Measurements from ENCODE around the gene GTPBP6. TPM values are rescaled to one million over a fixed set of nuclear protein-coding genes. Genes with fewer than 3 reads are reported as not detected.

GTPBP6 gene
- total RNA-seq, 1 experiment from 2014 or later: 72.4 TPM

- BruUV-seq (replicated peaks): no TSS peak
- no peaks in the 10 kb centered on the region for H3K36me3 ChIP-seq (ENCODE audit: control insufficient read depth, insufficient read depth, low read length)
- Mint-ChIP-seq H3K27me3 (ENCODE audit: insufficient read depth, unreplicated experiment) (no peaks in the 10 kb centered on the region), H3K36me3 (ENCODE audit: insufficient read depth, unreplicated experiment) (peaks cover 71% of the 10 kb centered on the region), H3K27ac (ENCODE audit: unreplicated experiment) (no peak overlapping the region), H3K4me3 (ENCODE audit: unreplicated experiment) (no peak overlapping the region), H3K4me1 (ENCODE audit: low read depth, unreplicated experiment) (no peaks in the 10 kb centered on the region), H3K9me3 (ENCODE audit: unreplicated experiment) (no peaks in the 10 kb centered on the region)
- no peak for DNase-seq
- H3K4me1 ChIP-seq: no peaks in the 10 kb centered on the region
- TF ChIP-seq, protein P1, sequence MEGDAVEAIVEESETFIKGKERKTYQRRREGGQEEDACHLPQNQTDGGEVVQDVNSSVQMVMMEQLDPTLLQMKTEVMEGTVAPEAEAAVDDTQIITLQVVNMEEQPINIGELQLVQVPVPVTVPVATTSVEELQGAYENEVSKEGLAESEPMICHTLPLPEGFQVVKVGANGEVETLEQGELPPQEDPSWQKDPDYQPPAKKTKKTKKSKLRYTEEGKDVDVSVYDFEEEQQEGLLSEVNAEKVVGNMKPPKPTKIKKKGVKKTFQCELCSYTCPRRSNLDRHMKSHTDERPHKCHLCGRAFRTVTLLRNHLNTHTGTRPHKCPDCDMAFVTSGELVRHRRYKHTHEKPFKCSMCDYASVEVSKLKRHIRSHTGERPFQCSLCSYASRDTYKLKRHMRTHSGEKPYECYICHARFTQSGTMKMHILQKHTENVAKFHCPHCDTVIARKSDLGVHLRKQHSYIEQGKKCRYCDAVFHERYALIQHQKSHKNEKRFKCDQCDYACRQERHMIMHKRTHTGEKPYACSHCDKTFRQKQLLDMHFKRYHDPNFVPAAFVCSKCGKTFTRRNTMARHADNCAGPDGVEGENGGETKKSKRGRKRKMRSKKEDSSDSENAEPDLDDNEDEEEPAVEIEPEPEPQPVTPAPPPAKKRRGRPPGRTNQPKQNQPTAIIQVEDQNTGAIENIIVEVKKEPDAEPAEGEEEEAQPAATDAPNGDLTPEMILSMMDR (IDR thresholded peaks at IDR 0.05; ENCODE audit: insufficient read depth in 1 of 2, low read depth in 1 of 2, low read length in 1 of 2, severe bottlenecking in 1 of 2, unreplicated experiment in 1 of 2): no peak
- POLR2A ChIA-PET: no interaction called here
- CTCF ChIA-PET: no interaction called here
- intact Hi-C loops (cut with micrococcal nuclease; ENCODE audit: unreplicated experiment): no loop called here
- no peaks in the 10 kb centered on the region for H3K27me3 ChIP-seq (replicated peaks; ENCODE audit: control insufficient read depth, insufficient read depth, low read length)
- H3K9me3 ChIP-seq: peaks cover 10% of the 10 kb centered on the region; the same call in 1 of the 2 replicates
- no peak overlapping the region for H3K4me3 ChIP-seq (ENCODE audit: low read depth, low read length)
Observed at GRCh38 chrX:332916-333610, 14.5 kb upstream of the GTPBP6 start.

DNA sequence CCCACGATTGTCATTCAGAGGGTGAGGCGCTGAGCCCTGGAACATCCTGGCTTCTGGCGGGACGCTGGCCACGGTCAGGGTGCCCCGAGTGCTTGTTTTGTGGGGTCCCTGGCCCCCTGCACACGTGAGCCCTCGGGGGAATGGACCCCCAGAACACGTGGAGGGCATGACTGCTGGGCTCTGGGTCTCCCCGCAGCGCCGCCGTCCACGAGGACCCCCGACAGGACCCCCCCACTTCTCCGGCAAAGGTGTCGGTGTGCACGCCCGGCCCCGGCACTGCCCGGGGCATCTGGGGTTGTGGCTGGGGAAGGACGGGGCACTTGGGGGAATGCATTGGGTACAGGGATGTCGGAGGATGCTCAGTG is 13.9 kb upstream of the GTPBP6 start:
- POLR2A ChIA-PET: no interaction called here

GRCh38 chrX:331825-332495 is 13.4 kb upstream of the GTPBP6 start:
- no peaks in the 10 kb centered on the region for H3K4me1 ChIP-seq

More for the DNA sequence above, 13.9 kb upstream of the GTPBP6 start:
- H3K4me1 ChIP-seq: no peaks in the 10 kb centered on the region
- Mint-ChIP-seq H3K27ac (ENCODE audit: unreplicated experiment) (no peak overlapping the region), H3K4me1 (ENCODE audit: low read depth, unreplicated experiment) (no peaks in the 10 kb centered on the region), H3K4me3 (ENCODE audit: unreplicated experiment) (no peak overlapping the region), H3K9me3 (ENCODE audit: unreplicated experiment) (no peaks in the 10 kb centered on the region), H3K36me3 (ENCODE audit: insufficient read depth, unreplicated experiment) (peaks cover 69% of the 10 kb centered on the region), H3K27me3 (ENCODE audit: insufficient read depth, unreplicated experiment) (no peaks in the 10 kb centered on the region)
- intact Hi-C loops (cut with micrococcal nuclease; ENCODE audit: unreplicated experiment): no loop called here
- TF ChIP-seq, protein P1 (IDR thresholded peaks at IDR 0.05; ENCODE audit: insufficient read depth in 1 of 2, low read depth in 1 of 2, low read length in 1 of 2, severe bottlenecking in 1 of 2, unreplicated experiment in 1 of 2): no peak
- DNase-seq: no peak
- BruUV-seq (replicated peaks): no TSS peak
- CTCF ChIA-PET: no interaction called here
- no peak overlapping the region for H3K4me3 ChIP-seq (ENCODE audit: low read depth, low read length)
- H3K9me3 ChIP-seq: peaks cover 10% of the 10 kb centered on the region; the same call in 1 of the 2 replicates
- no peaks in the 10 kb centered on the region for H3K27me3 ChIP-seq (replicated peaks; ENCODE audit: control insufficient read depth, insufficient read depth, low read length)
- H3K36me3 ChIP-seq (ENCODE audit: control insufficient read depth, insufficient read depth, low read length): no peaks in the 10 kb centered on the region

More at GRCh38 chrX:331825-332495, 13.4 kb upstream of the GTPBP6 start:
- H3K4me3 Mint-ChIP-seq (ENCODE audit: unreplicated experiment): no peak overlapping the region
- no peaks in the 10 kb centered on the region for H3K4me1 Mint-ChIP-seq (ENCODE audit: low read depth, unreplicated experiment)
- H3K9me3 Mint-ChIP-seq (ENCODE audit: unreplicated experiment): no peaks in the 10 kb centered on the region
- no peaks in the 10 kb centered on the region for H3K27me3 Mint-ChIP-seq (ENCODE audit: insufficient read depth, unreplicated experiment)
- DNase-seq: no peak
- no peak overlapping the region for H3K4me3 ChIP-seq (ENCODE audit: low read depth, low read length)
- CTCF ChIA-PET: no interaction called here
- peaks cover 69% of the 10 kb centered on the region for H3K36me3 Mint-ChIP-seq (ENCODE audit: insufficient read depth, unreplicated experiment)
- intact Hi-C loops (cut with micrococcal nuclease; ENCODE audit: unreplicated experiment): no loop called here
- H3K27ac Mint-ChIP-seq (ENCODE audit: unreplicated experiment): no peak overlapping the region
- H3K9me3 ChIP-seq: peaks cover 10% of the 10 kb centered on the region; the same call in 1 of the 2 replicates
- H3K27me3 ChIP-seq (replicated peaks; ENCODE audit: control insufficient read depth, insufficient read depth, low read length): no peaks in the 10 kb centered on the region
- no TSS peak for BruUV-seq (replicated peaks)
- TF ChIP-seq, protein P1 (IDR thresholded peaks at IDR 0.05; ENCODE audit: insufficient read depth in 1 of 2, low read depth in 1 of 2, low read length in 1 of 2, severe bottlenecking in 1 of 2, unreplicated experiment in 1 of 2): no peak
- POLR2A ChIA-PET: no interaction called here
- H3K36me3 ChIP-seq (ENCODE audit: control insufficient read depth, insufficient read depth, low read length): no peaks in the 10 kb centered on the region

Data from Caco-2 (cell line).